Dendritic cell treated with granulocyte-macrophage colony-stimulating factor and Interleukin-4, amounts not matched to agents 40 ng/mL and 50 ng/mL, for 4 days (primary cell): ENCODE data around the gene ARHGAP8.
"Not testable (repeated sequence)": the region's sequence is repeated elsewhere in the genome, so short reads cannot be mapped to it uniquely, and the experiment has no call there.

Source experiments
- H3K27ac Mint-ChIP-seq: one replicate; pipeline ENCODE4 v1.8.0; 2022; ENCODE audit warnings: mild to moderate bottlenecking, mixed read lengths
- H3K27me3 Mint-ChIP-seq: one replicate; pipeline ENCODE4 v1.8.0; 2022; ENCODE audit warnings: mild to moderate bottlenecking, mixed read lengths
- H3K36me3 Mint-ChIP-seq: one replicate; pipeline ENCODE4 v1.8.0; 2022; ENCODE audit warnings: low read depth, mixed read lengths
- H3K4me1 Mint-ChIP-seq: one replicate; pipeline ENCODE4 v1.8.0; 2022; ENCODE audit warnings: low read depth, mixed read lengths
- H3K4me3 Mint-ChIP-seq: one replicate; pipeline ENCODE4 v1.8.0; 2022; ENCODE audit warnings: mild to moderate bottlenecking, moderate library complexity, mixed read lengths
- H3K9me3 Mint-ChIP-seq: one replicate; pipeline ENCODE4 v1.8.0; 2022; ENCODE audit warnings: mixed read lengths
- intact Hi-C: fragments of 100-400 bp; cut with micrococcal nuclease; formaldehyde crosslinking; loops from one replicate; pipeline ENCODE4 v1.15.0; 2022

ARHGAP8 gene

GRCh38 chr22:44858819-44859218, 106.4 kb downstream of the ARHGAP8 start:
- intact Hi-C loops, H3K36me3 Mint-ChIP-seq, H3K4me1 Mint-ChIP-seq, H3K27ac Mint-ChIP-seq, H3K27me3 Mint-ChIP-seq, H3K4me3 Mint-ChIP-seq, H3K9me3 Mint-ChIP-seq: not testable (repeated sequence)

GRCh38 chr22:44859641-44860040, 107.3 kb downstream of the ARHGAP8 start:
- Mint-ChIP-seq H3K27me3 (no peaks in the 10 kb centered on the region), H3K4me3 (no peak overlapping the region), H3K36me3 (no peaks in the 10 kb centered on the region), H3K27ac (no peak overlapping the region), H3K9me3 (no peaks in the 10 kb centered on the region), H3K4me1 (no peaks in the 10 kb centered on the region)
- intact Hi-C loops, result no loop called here

GRCh38 chr22:44860311-44860710, 107.9 kb downstream of the ARHGAP8 start:
- H3K9me3 Mint-ChIP-seq, result no peaks in the 10 kb centered on the region
- H3K27ac Mint-ChIP-seq, result no peak overlapping the region
- H3K27me3 Mint-ChIP-seq, result no peaks in the 10 kb centered on the region
- no peaks in the 10 kb centered on the region for H3K4me1 Mint-ChIP-seq
- intact Hi-C loops, result no loop called here
- H3K4me3 Mint-ChIP-seq, result no peak overlapping the region
- no peaks in the 10 kb centered on the region for H3K36me3 Mint-ChIP-seq

GRCh38 chr22:44861245-44861644, 108.9 kb downstream of the ARHGAP8 start:
- H3K36me3 Mint-ChIP-seq, result no peaks in the 10 kb centered on the region
- no peak overlapping the region for H3K4me3 Mint-ChIP-seq
- H3K27ac Mint-ChIP-seq, result no peak overlapping the region
- no peaks in the 10 kb centered on the region for H3K27me3 Mint-ChIP-seq
- no peaks in the 10 kb centered on the region for H3K4me1 Mint-ChIP-seq
- intact Hi-C loops, result no loop called here
- H3K9me3 Mint-ChIP-seq, result no peaks in the 10 kb centered on the region

GRCh38 chr22:44862281-44862680, 109.9 kb downstream of the ARHGAP8 start:
- Mint-ChIP-seq H3K4me1 (no peaks in the 10 kb centered on the region), H3K27me3 (no peaks in the 10 kb centered on the region), H3K36me3 (no peaks in the 10 kb centered on the region), H3K9me3 (no peaks in the 10 kb centered on the region), H3K27ac (no peak overlapping the region), H3K4me3 (no peak overlapping the region)
- intact Hi-C loops, result no loop called here

GRCh38 chr22:44862981-44863860, 110.8 kb downstream of the ARHGAP8 start:
- intact Hi-C loops, result no loop called here
- no peaks in the 10 kb centered on the region for H3K27me3 Mint-ChIP-seq
- no peak overlapping the region for H3K4me3 Mint-ChIP-seq

GRCh38 chr22:44865193-44866057, 113.0 kb downstream of the ARHGAP8 start:
- Mint-ChIP-seq H3K27me3 (no peaks in the 10 kb centered on the region), H3K27ac (no peak overlapping the region), H3K4me3 (no peak overlapping the region), H3K9me3 (no peaks in the 10 kb centered on the region), H3K4me1 (no peaks in the 10 kb centered on the region), H3K36me3 (no peaks in the 10 kb centered on the region)
- intact Hi-C loops, result no loop called here

More at GRCh38 chr22:44862981-44863860, 110.8 kb downstream of the ARHGAP8 start:
- no peaks in the 10 kb centered on the region for H3K4me1 Mint-ChIP-seq
- no peaks in the 10 kb centered on the region for H3K9me3 Mint-ChIP-seq
- H3K36me3 Mint-ChIP-seq, result no peaks in the 10 kb centered on the region
- no peak overlapping the region for H3K27ac Mint-ChIP-seq

GRCh38 chr22:44869196-44869595, 116.8 kb downstream of the ARHGAP8 start:
- intact Hi-C loops, result no loop called here
- Mint-ChIP-seq H3K27me3 (peaks cover 1% of the 10 kb centered on the region), H3K27ac (no peak overlapping the region), H3K36me3 (no peaks in the 10 kb centered on the region), H3K4me1 (no peaks in the 10 kb centered on the region), H3K4me3 (no peak overlapping the region), H3K9me3 (peaks cover 10% of the 10 kb centered on the region)

GRCh38 chr22:44870021-44870420, 117.6 kb downstream of the ARHGAP8 start:
- Mint-ChIP-seq H3K27me3 (peaks cover 1% of the 10 kb centered on the region), H3K27ac (no peak overlapping the region), H3K4me3 (no peak overlapping the region), H3K9me3 (peaks cover 10% of the 10 kb centered on the region), H3K4me1 (no peaks in the 10 kb centered on the region), H3K36me3 (no peaks in the 10 kb centered on the region)
- intact Hi-C loops, result no loop called here

- no peak overlapping the region for H3K27ac Mint-ChIP-seq
- peaks cover 17% of the 10 kb centered on the region for H3K9me3 Mint-ChIP-seq
- H3K27me3 Mint-ChIP-seq, result peaks cover 4% of the 10 kb centered on the region
- H3K4me1 Mint-ChIP-seq, result no peaks in the 10 kb centered on the region
- no peaks in the 10 kb centered on the region for H3K36me3 Mint-ChIP-seq
- intact Hi-C loops, result no loop called here
- H3K4me3 Mint-ChIP-seq, result no peak overlapping the region
Observed at GRCh38 chr22:44871782-44872181, 119.4 kb downstream of the ARHGAP8 start.

- intact Hi-C loops, result no loop called here
- H3K27me3 Mint-ChIP-seq, result peaks cover 4% of the 10 kb centered on the region
- no peak overlapping the region for H3K27ac Mint-ChIP-seq
- no peaks in the 10 kb centered on the region for H3K4me1 Mint-ChIP-seq
- peaks cover 18% of the 10 kb centered on the region for H3K9me3 Mint-ChIP-seq
- H3K4me3 Mint-ChIP-seq, result no peak overlapping the region
- no peaks in the 10 kb centered on the region for H3K36me3 Mint-ChIP-seq
Observed at GRCh38 chr22:44876921-44877320, 124.5 kb downstream of the ARHGAP8 start.

GRCh38 chr22:44878483-44879300, 126.3 kb downstream of the ARHGAP8 start:
- Mint-ChIP-seq H3K27me3 (peaks cover 2% of the 10 kb centered on the region), H3K4me3 (no peak overlapping the region), H3K4me1 (no peaks in the 10 kb centered on the region), H3K27ac (no peak overlapping the region), H3K9me3 (peaks cover 12% of the 10 kb centered on the region), H3K36me3 (no peaks in the 10 kb centered on the region)
- intact Hi-C loops, result no loop called here

- no peaks in the 10 kb centered on the region for H3K36me3 Mint-ChIP-seq
- H3K9me3 Mint-ChIP-seq, result peaks cover 12% of the 10 kb centered on the region
- no peaks in the 10 kb centered on the region for H3K4me1 Mint-ChIP-seq
- no peak overlapping the region for H3K4me3 Mint-ChIP-seq
- intact Hi-C loops, result no loop called here
- H3K27ac Mint-ChIP-seq, result no peak overlapping the region
- peaks cover 2% of the 10 kb centered on the region for H3K27me3 Mint-ChIP-seq
Observed at GRCh38 chr22:44879301-44879680, 126.9 kb downstream of the ARHGAP8 start.
